Dedifferentiated amniotic fluid mesenchymal stem cell (primary cell): ENCODE data around the gene EPS15.
A peak's percentile ranks its signal among the peaks of the same experiment; 100 is the strongest.
"Not testable (repeated sequence)": the region's sequence is repeated elsewhere in the genome, so short reads cannot be mapped to it uniquely, and the experiment has no call there.

ENCODE experiments used
- DNase-seq: peaks from one replicate; pipeline ENCODE4 v3.0.0-alpha.2; 2016; ENCODE audit errors: extremely low spot score

The EPS15 gene

DNA sequence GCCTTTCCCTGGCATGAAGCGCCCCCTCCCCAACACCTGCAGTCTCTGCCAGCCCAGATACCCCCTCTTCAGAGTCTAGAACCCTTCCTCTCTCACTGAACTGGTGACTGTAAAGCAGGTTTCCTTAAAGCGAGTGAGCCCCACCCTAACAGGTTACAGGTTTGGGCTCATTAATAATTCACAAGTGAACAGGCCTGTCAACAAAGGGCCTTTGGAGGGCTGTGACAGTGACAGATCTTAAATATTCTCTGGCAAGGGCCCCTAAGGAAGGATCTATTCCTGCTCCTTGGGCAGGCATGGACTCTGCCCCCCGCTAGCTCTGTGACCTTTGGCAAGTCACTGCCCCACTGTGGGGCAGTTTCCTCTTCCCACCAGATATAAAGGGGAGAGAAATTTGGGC, 183.1 kb downstream of the EPS15 start:
- no peak for DNase-seq

DNA sequence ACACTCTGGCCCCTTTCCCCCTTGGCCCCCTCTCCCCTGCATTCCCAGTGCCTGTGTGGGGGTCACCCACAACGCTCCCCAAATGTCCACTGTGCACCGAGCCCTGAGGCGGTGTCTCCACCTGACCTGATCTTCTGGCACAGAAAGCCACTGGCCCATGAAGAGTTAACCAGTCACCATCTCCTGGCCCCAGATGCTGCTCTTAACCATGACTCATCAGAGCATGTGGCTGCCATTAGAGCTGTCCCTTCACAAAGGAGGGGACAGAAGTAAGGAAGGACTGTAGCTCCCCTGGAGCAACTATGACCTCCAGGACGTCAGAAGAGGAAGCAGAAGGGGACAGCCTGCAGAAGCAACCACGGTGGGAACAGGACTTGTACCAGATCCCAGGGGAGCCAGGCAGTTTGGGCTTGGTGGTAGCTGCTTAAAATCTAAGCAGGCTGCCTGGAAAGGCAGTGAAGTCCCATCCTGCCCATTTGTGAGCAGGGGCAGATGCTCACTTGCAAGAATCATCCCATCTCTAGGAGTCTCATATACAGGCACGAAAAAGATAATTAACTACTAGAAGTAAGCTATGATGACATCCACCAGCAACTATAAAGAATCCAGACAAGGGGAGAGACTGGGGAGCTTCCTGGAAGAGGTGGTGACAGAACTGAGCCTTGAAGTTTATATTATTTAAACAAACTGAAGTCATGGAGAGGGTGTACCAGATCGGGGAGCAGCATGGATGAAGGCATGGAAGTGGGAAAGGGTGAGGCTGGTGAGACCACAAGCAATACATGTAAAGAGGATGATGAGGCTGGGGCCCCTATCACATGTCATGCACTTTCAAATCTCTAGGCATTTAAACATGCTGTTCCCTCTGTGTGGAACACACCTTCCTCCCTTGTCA, 187.6 kb downstream of the EPS15 start:
- peak; percentile 28 for DNase-seq

DNA sequence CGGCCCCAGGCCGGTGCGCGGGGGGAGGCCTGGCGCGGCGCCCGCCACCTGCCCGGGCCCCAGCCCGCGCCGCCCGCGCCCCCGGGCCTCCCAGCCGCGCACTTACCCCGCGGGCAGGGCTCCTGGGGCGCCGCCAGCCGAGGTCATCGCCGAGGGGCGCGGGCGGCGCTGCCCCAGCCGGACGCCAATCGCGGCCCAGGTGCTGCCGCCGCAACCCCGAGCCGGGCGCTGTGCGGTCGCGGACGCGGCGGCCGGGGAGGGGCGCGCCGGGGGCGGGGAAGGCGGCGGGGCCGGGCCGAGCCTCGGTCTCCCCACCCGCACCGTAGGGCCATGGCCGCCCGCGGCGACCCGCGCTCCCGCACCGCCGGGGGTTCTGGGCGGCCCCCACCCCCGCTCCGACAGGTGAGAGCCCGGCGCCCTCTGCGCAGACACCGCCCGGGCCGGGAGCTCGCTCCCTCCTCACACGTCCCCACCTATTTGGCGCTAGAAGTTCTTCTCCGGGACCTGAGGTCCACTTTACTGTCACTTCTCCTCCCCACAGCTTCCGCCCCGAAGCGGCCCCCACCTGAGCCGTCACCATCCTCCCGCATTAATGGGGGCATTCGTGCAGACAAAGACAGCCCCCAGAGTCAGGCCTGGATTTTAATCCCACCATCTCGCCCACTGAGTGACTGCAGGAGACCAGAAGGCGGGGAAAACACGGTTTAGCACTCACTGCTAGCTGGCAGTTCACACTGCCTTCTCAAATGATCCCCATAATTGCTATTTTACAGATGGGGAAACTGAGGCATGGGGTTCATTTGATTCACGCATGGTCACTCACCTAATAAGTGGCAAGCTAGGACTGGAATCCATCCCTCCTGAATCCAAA, 188.5 kb downstream of the EPS15 start, which contains the start of gene TTC39A:
TSS of gene TTC39A (minus strand) at position 232 of the 871 bp plus-strand sequence. CDS start at position 147, 85 bp downstream.
- DNase-seq: no peak

- no peak for DNase-seq
Measured at GRCh38 chr1:51329443-51330325, 189.4 kb downstream of the EPS15 start.

DNA sequence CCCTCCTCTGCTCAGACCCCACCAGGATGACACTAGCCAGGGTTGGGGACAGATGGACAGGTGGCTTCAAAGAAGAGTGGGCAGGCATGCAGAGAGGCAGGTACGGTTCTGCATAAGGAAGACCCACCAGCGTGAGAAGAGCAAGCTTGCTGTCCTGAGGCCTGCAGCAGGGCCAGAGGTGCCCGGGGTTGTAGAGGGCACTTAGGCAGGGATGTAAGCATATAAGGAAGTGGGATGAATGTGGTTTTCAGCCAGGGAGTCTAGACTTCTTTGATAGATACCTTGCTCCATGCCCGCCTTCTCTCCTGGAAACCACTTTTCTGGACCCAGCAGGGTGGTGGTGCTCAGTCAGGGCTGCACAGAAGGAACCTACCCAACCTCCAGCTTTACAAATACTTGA, 190.1 kb downstream of the EPS15 start:
- no peak for DNase-seq

DNA sequence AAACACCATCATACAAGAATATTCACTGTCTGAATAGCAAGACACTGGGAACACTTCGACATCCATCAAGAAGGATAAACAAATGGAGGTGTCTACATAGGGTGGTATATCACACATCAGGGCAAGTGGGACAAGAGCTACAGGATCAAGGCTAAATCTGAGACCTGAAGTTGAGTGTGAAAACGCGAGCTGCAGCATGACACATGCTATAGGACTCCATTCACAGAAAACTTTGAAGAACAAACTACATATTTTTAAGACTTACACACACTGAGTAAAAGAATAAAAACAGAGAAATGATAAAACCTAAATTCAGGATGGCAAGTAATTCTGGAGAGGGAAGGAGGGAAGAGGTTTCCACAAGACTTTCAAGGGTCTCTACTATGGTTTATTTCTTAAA, 190.8 kb downstream of the EPS15 start:
- peak; percentile 22 for DNase-seq

DNA sequence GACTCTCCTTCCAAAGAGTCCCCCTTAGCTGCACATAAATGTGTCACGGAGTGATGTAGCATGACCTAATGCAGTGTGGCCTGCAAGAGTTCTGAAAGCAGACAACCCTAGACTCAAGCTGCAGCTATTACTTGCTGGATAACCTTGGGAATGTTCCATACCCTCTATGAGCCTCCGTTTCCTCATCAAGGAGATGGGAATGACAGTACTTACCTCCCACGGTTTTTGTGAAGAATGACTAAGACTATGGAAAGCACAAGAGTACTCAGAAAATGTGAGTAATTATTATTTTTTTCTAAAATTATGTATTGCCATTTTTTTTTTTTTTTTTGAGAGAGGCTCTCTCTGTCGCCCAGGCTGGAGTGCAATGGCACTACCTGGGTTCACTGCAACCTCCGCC, 191.7 kb downstream of the EPS15 start:
- no peak for DNase-seq

- no peak for DNase-seq
Measured at GRCh38 chr1:51326839-51327238, 192.2 kb downstream of the EPS15 start.

- DNase-seq: no peak
Measured at GRCh38 chr1:51325878-51326755, 192.9 kb downstream of the EPS15 start.

DNA sequence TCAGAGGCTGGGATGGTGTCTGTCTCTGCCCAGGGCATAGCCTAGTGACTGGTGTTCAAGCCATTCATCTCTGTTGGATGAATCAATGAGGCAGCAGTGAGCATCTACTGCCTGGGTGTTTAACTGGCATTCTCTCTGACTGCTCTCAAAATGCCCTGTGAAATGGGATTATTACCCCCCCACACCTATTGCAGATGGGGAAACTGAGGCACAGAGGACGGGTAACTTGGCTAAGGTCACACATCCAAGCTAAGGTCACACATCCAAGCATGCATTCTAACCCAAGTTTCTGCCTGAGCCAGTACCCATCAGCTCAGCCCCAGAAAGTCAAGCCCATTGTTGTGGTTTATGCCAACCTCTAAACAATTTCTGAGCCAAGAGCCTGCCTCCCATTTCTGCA, 193.7 kb downstream of the EPS15 start:
- DNase-seq: no peak

DNA sequence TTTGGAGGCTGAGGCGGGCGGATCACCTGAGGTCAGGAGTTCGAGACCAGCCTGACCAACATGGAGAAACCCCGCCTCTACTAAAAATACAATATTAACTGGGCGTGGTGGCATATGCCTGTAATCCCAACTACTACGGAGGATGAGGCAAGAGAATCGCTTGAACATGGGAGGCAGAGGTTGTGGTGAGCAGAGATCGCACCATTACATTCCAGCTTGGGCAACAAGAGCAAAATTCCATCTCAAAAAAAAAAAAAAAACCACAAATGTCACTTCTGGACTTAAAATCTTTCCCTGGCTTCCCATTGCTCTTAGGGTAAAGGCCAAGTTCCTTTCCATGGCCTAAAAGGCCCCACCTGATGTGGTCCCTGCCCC, 194.1 kb downstream of the EPS15 start:
- not testable (repeated sequence) for DNase-seq

DNA sequence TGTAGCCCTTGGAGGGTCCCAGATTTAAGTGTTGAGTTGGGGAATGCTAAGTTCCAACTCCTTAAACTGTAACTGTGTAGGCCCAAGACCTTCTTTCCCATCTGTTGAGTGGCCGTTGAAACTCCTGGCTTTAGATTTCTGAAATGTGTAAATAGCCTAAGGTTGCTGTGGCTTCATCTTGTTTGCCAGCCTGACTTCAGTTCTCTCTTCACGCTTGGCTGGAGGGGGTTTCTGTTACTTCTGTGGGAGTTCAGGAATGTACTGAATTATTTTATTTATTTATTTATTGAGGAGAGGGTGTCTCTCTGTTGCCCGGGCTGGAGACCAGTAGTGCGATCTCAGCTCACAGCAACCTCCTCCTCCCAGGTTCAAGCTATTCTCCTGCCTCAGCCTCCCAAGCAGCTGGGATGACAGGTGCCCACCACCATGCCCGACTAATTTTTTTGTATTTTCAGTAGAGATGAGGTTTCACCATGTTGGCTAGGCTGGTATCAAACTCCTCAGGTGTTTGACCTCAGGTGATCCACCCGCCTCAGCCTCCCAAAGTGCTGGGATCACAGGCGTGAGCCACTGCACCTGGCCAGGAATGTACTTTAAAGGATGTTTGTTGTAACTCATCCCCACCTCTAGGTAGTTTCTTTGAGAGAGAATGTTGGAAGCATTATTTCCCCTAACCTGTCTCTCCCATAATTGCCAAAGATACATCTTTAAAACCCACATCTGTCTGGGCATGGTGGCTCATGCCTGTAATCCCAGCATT, 194.6 kb downstream of the EPS15 start:
- no peak for DNase-seq

DNA sequence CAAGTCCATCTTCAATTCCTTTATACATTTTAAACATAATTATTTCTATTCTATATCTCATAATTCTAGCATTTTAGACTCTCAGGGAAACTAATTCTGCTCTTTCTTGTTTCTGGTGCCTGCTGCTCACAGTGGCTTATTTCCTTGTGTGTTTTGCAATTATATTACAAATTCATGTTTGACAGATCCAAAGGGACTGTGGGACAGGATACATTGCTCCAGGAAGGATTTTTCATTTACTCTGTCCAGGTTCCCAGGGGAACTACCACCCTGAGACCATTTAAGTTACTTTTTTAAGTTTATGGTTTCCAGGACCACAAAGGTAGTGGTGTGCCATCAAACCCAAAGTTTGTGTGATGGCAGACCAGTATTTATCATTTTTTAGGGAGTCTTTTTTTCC, 195.3 kb downstream of the EPS15 start:
- no peak for DNase-seq

DNA sequence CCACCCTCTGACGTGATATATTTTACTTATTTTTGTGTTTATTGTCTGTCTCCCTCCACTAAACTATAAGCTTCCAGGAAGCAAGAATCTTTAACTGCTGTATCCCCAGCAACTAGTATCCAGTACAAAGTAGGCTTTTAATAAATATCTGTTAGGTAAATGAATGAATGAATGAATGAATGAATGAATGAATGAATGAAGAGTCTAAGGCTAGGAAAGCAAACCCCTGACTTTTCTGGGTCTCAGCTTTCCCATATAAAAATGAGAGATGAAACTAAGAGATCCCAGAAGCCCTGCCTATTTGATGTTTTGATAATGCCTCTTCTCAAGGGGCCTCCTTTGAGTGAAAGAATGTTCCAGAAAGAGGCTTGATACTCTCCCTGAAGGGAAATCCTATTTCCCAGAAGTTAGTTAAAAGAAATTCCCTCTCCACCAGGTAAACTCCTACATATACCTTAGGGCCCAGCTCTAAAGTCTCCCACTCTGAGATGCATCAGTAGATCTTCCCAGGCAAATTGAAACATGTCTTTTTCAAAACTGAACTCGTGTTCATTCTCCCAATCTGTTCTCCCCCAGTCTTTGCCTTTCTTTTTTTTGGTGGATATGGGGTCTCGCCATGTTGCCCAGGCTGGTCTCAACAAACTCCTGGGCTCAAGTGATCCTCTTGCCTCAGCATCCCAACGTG, 196.5 kb downstream of the EPS15 start:
- no peak for DNase-seq

- DNase-seq: no peak
Measured at GRCh38 chr1:51321924-51322280, 197.2 kb downstream of the EPS15 start.

DNA sequence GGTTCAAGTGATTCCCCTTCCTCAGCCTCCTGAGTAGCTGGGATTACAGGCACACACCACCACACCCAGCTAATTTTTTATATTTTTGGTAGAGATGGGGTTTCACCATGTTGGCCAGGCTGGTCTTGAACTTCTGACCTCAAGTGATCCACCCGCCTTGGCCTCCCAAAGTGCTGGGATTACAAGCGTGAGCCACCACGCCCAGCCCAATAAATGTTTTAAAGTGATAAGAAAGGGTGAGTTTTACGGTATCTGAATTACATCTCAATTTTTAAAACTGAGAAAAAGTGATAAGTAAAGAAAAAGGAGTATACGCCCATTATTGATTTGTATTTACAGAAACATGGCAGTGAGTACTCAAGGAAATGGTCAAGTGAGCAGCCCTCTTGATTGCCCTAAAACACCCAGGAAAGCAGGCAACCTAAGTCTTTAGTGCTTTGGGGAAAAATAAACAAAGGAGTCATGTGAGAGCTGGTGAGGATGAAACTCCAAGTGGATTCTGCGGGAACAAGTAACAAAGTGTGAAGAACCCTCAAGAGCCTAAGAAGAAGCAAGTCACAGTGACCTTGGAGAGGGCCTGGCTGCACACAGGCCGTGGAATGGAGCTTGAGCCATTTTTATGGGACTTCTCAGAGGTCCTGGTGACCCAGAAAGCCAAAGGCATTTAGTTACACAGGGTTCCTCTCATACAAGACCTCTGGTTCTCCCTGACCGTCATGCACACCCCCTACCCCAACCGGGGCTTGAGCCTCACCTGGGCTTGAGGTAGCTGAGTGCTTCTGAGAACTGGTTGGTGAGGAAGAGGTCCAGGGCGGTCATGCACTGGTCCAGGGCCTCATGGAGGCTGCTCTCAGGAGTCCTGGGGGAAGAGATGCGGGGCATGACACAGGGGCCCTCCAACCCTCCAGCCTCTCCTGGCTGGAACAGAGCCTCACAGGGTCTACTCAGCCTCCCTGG, 197.8 kb downstream of the EPS15 start:
- no peak for DNase-seq

DNA sequence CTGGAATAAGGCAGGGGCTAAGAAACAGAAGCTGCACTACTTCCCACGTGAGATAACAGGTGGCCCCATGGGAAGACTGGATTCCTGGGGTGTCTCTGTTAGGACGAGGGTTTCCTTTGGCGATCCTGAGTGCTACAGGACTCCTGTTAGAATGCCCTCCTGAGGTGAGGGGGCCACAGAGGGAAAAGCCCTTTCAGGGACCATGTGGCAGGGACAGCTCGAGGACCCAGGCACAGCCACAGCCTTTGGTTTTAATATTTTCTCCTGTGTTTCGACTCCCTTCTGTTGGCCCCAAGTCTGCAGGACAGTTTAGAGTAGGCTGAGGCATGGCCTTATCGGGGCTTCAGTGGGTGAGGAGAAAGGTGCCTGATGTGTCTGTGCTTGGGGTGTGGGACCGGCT, 201.3 kb downstream of the EPS15 start:
- DNase-seq: no peak

- DNase-seq: no peak
Measured at GRCh38 chr1:51316846-51317120, 202.3 kb downstream of the EPS15 start.
